ENCODE data around the gene DNMT3B.
"Not testable (repeated sequence)": the region's sequence is repeated elsewhere in the genome, so short reads cannot be mapped to it uniquely, and the experiment has no call there.

The DNMT3B gene

GRCh38 chr20:32761831-32762753, at the start of gene DNMT3B:
Gene DNMT3B (plus strand): TSS chr20:32762385. CDS start chr20:32780324, 17,939 bp downstream.
- ChIA-PET CTCF (interaction anchor here (1.0 to 8.8 kb wide), 7 partner anchors 9 to 90 kb away, joined by 3 to 132 read pairs (median 10); partner anchors contain the start of genes C20orf203 and COMMD7), POLR2A (interaction anchor here (0.9 to 1.6 kb wide), 4 partner anchors 15 to 31 kb away, joined by 3 to 9 read pairs (median 4); partner anchors contain the start of gene COMMD7)
- TF ChIP-seq CTCF (IDR thresholded peaks at IDR 0.05; ENCODE audit: insufficient read depth, low read length, missing control alignments), result peak; percentile 14
- H3K4me3 ChIP-seq (ENCODE audit: low read depth, low read length), result peak within 1 kb of the TSS; percentile 75
- no peak for DNase-seq (ENCODE audit: low read depth, low spot score)

- no peak overlapping the region for H3K4me3 ChIP-seq (ENCODE audit: low read depth, low read length)
- ChIA-PET CTCF (interaction anchor here (1.3 to 1.6 kb wide), 2 partner anchors 44 to 61 kb away, joined by 3 to 4 read pairs; no protein-coding TSS in a partner anchor), POLR2A (no interaction called here)
- TF ChIP-seq CTCF (IDR thresholded peaks at IDR 0.05; ENCODE audit: insufficient read depth, low read length, missing control alignments), result no peak
- DNase-seq (ENCODE audit: low read depth, low spot score), result no peak
Measured at GRCh38 chr20:32718749-32719348, 43.3 kb upstream of the DNMT3B start.

- H3K4me3 ChIP-seq (ENCODE audit: low read depth, low read length), result no peak overlapping the region
- ChIA-PET POLR2A (no interaction called here), CTCF (interaction anchor here (1.0 kb wide), 1 partner anchor 51 kb away, joined by 8 read pairs; no protein-coding TSS in a partner anchor)
- TF ChIP-seq CTCF (IDR thresholded peaks at IDR 0.05; ENCODE audit: insufficient read depth, low read length, missing control alignments), result no peak
- DNase-seq (ENCODE audit: low read depth, low spot score), result peak; percentile 65
Measured at GRCh38 chr20:32727683-32728082, 34.5 kb upstream of the DNMT3B start.

- DNase-seq (ENCODE audit: low read depth, low spot score); POLR2A ChIA-PET; CTCF ChIA-PET; H3K4me3 ChIP-seq (ENCODE audit: low read depth, low read length): not testable (repeated sequence)
Measured at GRCh38 chr20:32728435-32728834, 33.8 kb upstream of the DNMT3B start.

GRCh38 chr20:32729334-32729733, 32.9 kb upstream of the DNMT3B start:
- CTCF ChIA-PET; DNase-seq (ENCODE audit: low read depth, low spot score); H3K4me3 ChIP-seq (ENCODE audit: low read depth, low read length): not testable (repeated sequence)
- POLR2A ChIA-PET, result interaction anchor here (0.6 kb wide), 1 partner anchor 10 kb away, joined by 3 read pairs; no protein-coding TSS in a partner anchor

GRCh38 chr20:32731882-32732266, 30.3 kb upstream of the DNMT3B start:
- no peak for TF ChIP-seq CTCF (IDR thresholded peaks at IDR 0.05; ENCODE audit: insufficient read depth, low read length, missing control alignments)
- CTCF ChIA-PET, result interaction anchor here (1.6 kb wide), 1 partner anchor 47 kb away, joined by 5 read pairs; no protein-coding TSS in a partner anchor
- POLR2A ChIA-PET, result no interaction called here
- no peak overlapping the region for H3K4me3 ChIP-seq (ENCODE audit: low read depth, low read length)
- no peak for DNase-seq (ENCODE audit: low read depth, low spot score)

Measured in AG04449 (cell line).